Neuron (in vitro differentiated cells): ENCODE measurements around the gene SHCBP1L.

Experiments
- H2AFZ ChIP-seq: one replicate; pipeline ENCODE4 v1.6.1; 2013; ENCODE audit warnings: low read depth, mild to moderate bottlenecking, inconsistent platforms, low read length, moderate library complexity
- H3K27me3 ChIP-seq: one replicate; pipeline ENCODE4 v1.6.1; 2013; ENCODE audit warnings: low read length; ENCODE audit not compliant: insufficient read depth
- H3K36me3 ChIP-seq: one replicate; pipeline ENCODE4 v1.6.1; 2013; ENCODE audit warnings: low read length; ENCODE audit not compliant: insufficient read depth
- H3K4me1 ChIP-seq: one replicate; pipeline ENCODE4 v1.6.1; 2013; ENCODE audit warnings: low read length; ENCODE audit not compliant: insufficient read depth
- H3K4me3 ChIP-seq: 2 replicates; pipeline ENCODE4 v1.5.1; 2013; ENCODE audit warnings: mild to moderate bottlenecking, low read length, moderate library complexity
- H3K9me3 ChIP-seq: one replicate; pipeline ENCODE4 v1.6.1; 2013; ENCODE audit warnings: low read length

The SHCBP1L gene

GRCh38 chr1:182952677-182953444 lies at the start of gene SHCBP1L:
Gene SHCBP1L, minus strand, starts transcription at chr1:182953166. Its CDS starts 33 bp downstream, at chr1:182953133.
- Histone ChIP-seq H3K36me3 (no peaks in the 10 kb centered on the region), H3K27me3 (peaks cover 2% of the 10 kb centered on the region), H2AFZ (no peak within 1 kb of the TSS), H3K4me3 (no peak within 1 kb of the TSS), H3K9me3 (no peaks in the 10 kb centered on the region), H3K4me1 (no peaks in the 10 kb centered on the region)

GRCh38 chr1:183002267-183002666 lies 49.3 kb upstream of the SHCBP1L start:
- H3K36me3 ChIP-seq: no peaks in the 10 kb centered on the region
- no peak overlapping the region for H2AFZ ChIP-seq
- H3K27me3 ChIP-seq: no peaks in the 10 kb centered on the region
- H3K4me1 ChIP-seq: no peaks in the 10 kb centered on the region
- H3K4me3 ChIP-seq: no peak overlapping the region
- no peaks in the 10 kb centered on the region for H3K9me3 ChIP-seq

- Histone ChIP-seq H3K9me3 (no peaks in the 10 kb centered on the region), H3K4me3 (no peak overlapping the region), H3K4me1 (no peaks in the 10 kb centered on the region), H2AFZ (no peak overlapping the region), H3K36me3 (no peaks in the 10 kb centered on the region), H3K27me3 (no peaks in the 10 kb centered on the region)
These were observed 47.4 kb upstream of the SHCBP1L start for GRCh38 chr1:183000167-183000962.

GRCh38 chr1:182998482-182998881 lies 45.5 kb upstream of the SHCBP1L start:
- no peak overlapping the region for H3K4me3 ChIP-seq

GRCh38 chr1:182996816-182997215 lies 43.9 kb upstream of the SHCBP1L start:
- Histone ChIP-seq H3K4me1 (no peaks in the 10 kb centered on the region), H3K36me3 (no peaks in the 10 kb centered on the region), H3K4me3 (no peak overlapping the region), H2AFZ (no peak overlapping the region), H3K27me3 (no peaks in the 10 kb centered on the region), H3K9me3 (no peaks in the 10 kb centered on the region)

More at GRCh38 chr1:182998482-182998881, 45.5 kb upstream of the SHCBP1L start:
- Histone ChIP-seq H3K9me3 (no peaks in the 10 kb centered on the region), H3K36me3 (no peaks in the 10 kb centered on the region), H2AFZ (no peak overlapping the region), H3K4me1 (no peaks in the 10 kb centered on the region), H3K27me3 (no peaks in the 10 kb centered on the region)

- Histone ChIP-seq H3K27me3 (no peaks in the 10 kb centered on the region), H3K9me3 (no peaks in the 10 kb centered on the region), H2AFZ (no peak overlapping the region), H3K4me3 (no peak overlapping the region), H3K4me1 (peaks cover under 1% of the 10 kb centered on the region), H3K36me3 (no peaks in the 10 kb centered on the region)
These were observed 42.9 kb upstream of the SHCBP1L start for GRCh38 chr1:182995894-182996293.

GRCh38 chr1:182993746-182994145 lies 40.8 kb upstream of the SHCBP1L start:
- H3K27me3 ChIP-seq: no peaks in the 10 kb centered on the region
- H3K36me3 ChIP-seq: no peaks in the 10 kb centered on the region
- no peaks in the 10 kb centered on the region for H3K9me3 ChIP-seq
- no peak overlapping the region for H3K4me3 ChIP-seq
- H3K4me1 ChIP-seq: peaks cover 7% of the 10 kb centered on the region
- H2AFZ ChIP-seq: no peak overlapping the region

- Histone ChIP-seq H3K4me1 (peaks cover 7% of the 10 kb centered on the region), H3K9me3 (no peaks in the 10 kb centered on the region), H2AFZ (no peak overlapping the region), H3K4me3 (no peak overlapping the region), H3K27me3 (no peaks in the 10 kb centered on the region), H3K36me3 (no peaks in the 10 kb centered on the region)
These were observed 37.6 kb upstream of the SHCBP1L start for GRCh38 chr1:182990413-182991144.

GRCh38 chr1:182985876-182986275 lies 32.9 kb upstream of the SHCBP1L start:
- H3K4me1 ChIP-seq: peaks cover 7% of the 10 kb centered on the region
- no peak overlapping the region for H3K4me3 ChIP-seq
- H3K36me3 ChIP-seq: no peaks in the 10 kb centered on the region
- no peaks in the 10 kb centered on the region for H3K27me3 ChIP-seq
- no peaks in the 10 kb centered on the region for H3K9me3 ChIP-seq
- no peak overlapping the region for H2AFZ ChIP-seq

GRCh38 chr1:182984621-182985020 lies 31.7 kb upstream of the SHCBP1L start:
- Histone ChIP-seq H3K36me3 (no peaks in the 10 kb centered on the region), H3K9me3 (no peaks in the 10 kb centered on the region), H3K27me3 (no peaks in the 10 kb centered on the region)

GRCh38 chr1:182984138-182984537 lies 31.2 kb upstream of the SHCBP1L start:
- Histone ChIP-seq H3K27me3 (no peaks in the 10 kb centered on the region), H3K36me3 (no peaks in the 10 kb centered on the region), H3K4me1 (no peaks in the 10 kb centered on the region), H2AFZ (no peak overlapping the region), H3K9me3 (no peaks in the 10 kb centered on the region), H3K4me3 (no peak overlapping the region)

More at GRCh38 chr1:182984621-182985020, 31.7 kb upstream of the SHCBP1L start:
- H2AFZ ChIP-seq: no peak overlapping the region
- no peak overlapping the region for H3K4me3 ChIP-seq
- H3K4me1 ChIP-seq: no peaks in the 10 kb centered on the region

GRCh38 chr1:182978151-182978853 lies 25.3 kb upstream of the SHCBP1L start:
- H3K36me3 ChIP-seq: no peaks in the 10 kb centered on the region
- H3K27me3 ChIP-seq: no peaks in the 10 kb centered on the region
- H3K4me1 ChIP-seq: no peaks in the 10 kb centered on the region
- H3K4me3 ChIP-seq: no peak overlapping the region
- no peaks in the 10 kb centered on the region for H3K9me3 ChIP-seq
- no peak overlapping the region for H2AFZ ChIP-seq
